Activated naive CD8-positive, alpha-beta T cell treated with anti-CD3 and anti-CD28 coated beads for 36 hours (primary cell): Measurements from ENCODE around the gene DOK3. TPM values are rescaled to one million over a fixed set of nuclear protein-coding genes. Genes with fewer than 3 reads are reported as not detected.

Source experiments
- DNase-seq: peaks from one replicate; pipeline ENCODE4 v3.0.0; 2021
- H3K27ac Mint-ChIP-seq: one replicate; pipeline ENCODE4 v1.8.0; 2022; ENCODE audit warnings: mild to moderate bottlenecking, moderate library complexity, mixed read lengths
- H3K27me3 Mint-ChIP-seq: one replicate; pipeline ENCODE4 v1.8.0; 2022; ENCODE audit warnings: mild to moderate bottlenecking, mixed read lengths
- H3K36me3 Mint-ChIP-seq: one replicate; pipeline ENCODE4 v1.8.0; 2021; ENCODE audit warnings: mild to moderate bottlenecking, mixed read lengths
- H3K4me1 Mint-ChIP-seq: one replicate; pipeline ENCODE4 v1.8.0; 2021; ENCODE audit warnings: mixed read lengths
- H3K4me3 Mint-ChIP-seq: one replicate; pipeline ENCODE4 v1.8.0; 2022; ENCODE audit warnings: mild to moderate bottlenecking, moderate library complexity, mixed read lengths
- H3K9me3 Mint-ChIP-seq: one replicate; pipeline ENCODE4 v1.8.0; 2022; ENCODE audit warnings: mixed read lengths
- total RNA-seq, 2 experiments: library from RNA; stranded (reverse); gene quantifications; one replicate each; pipeline ENCODE4 v1.2.3, GENCODE V29; 2021

The DOK3 gene
- total RNA-seq, 2 experiments from 2014 or later: 8.2 to 8.6 TPM

DNA sequence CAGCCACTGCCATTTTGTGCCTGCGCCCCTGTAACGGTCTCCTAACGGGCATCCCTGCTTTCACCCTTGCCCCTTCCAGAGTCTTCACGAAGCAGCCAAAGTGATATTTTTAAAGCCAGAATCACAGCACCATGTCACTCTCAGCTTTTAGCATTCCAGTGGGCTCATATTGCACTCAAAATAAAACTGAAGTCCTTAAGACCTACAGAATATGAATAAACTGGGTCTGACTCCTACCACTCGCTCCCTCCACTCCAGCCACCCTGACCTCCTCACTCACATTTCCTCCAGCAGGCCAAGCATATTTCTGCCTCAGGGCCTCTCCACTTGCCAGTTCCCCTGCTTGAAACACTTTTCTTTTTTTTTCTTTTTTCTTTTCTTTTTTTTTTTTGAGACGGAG is 9.8 kb downstream of the DOK3 start:
- DNase-seq: no peak
- Mint-ChIP-seq H3K27ac (no peak overlapping the region), H3K9me3 (no peaks in the 10 kb centered on the region), H3K4me3 (no peak overlapping the region), H3K36me3 (no peaks in the 10 kb centered on the region), H3K4me1 (peaks cover 26% of the 10 kb centered on the region), H3K27me3 (peaks cover 13% of the 10 kb centered on the region)

GRCh38 chr5:177498013-177498787 is 11.4 kb downstream of the DOK3 start:
- Mint-ChIP-seq H3K4me3 (peak overlapping the region; percentile 79), H3K4me1 (peaks cover 31% of the 10 kb centered on the region), H3K27me3 (peaks cover 13% of the 10 kb centered on the region), H3K9me3 (no peaks in the 10 kb centered on the region), H3K36me3 (no peaks in the 10 kb centered on the region), H3K27ac (peak overlapping the region; percentile 47)
- DNase-seq: peak; percentile 42

GRCh38 chr5:177497292-177498012 is 12.2 kb downstream of the DOK3 start, which contains the start of gene PDLIM7:
PDLIM7 (minus strand) TSS chr5:177497604; CDS start chr5:177496512, 1,092 bp downstream.
- Mint-ChIP-seq H3K9me3 (no peaks in the 10 kb centered on the region), H3K4me1 (peaks cover 31% of the 10 kb centered on the region), H3K36me3 (no peaks in the 10 kb centered on the region), H3K27ac (peak within 1 kb of the TSS; percentile 47), H3K27me3 (peaks cover 13% of the 10 kb centered on the region), H3K4me3 (peak within 1 kb of the TSS; percentile 79)
- peak; percentile 95 for DNase-seq

DNA sequence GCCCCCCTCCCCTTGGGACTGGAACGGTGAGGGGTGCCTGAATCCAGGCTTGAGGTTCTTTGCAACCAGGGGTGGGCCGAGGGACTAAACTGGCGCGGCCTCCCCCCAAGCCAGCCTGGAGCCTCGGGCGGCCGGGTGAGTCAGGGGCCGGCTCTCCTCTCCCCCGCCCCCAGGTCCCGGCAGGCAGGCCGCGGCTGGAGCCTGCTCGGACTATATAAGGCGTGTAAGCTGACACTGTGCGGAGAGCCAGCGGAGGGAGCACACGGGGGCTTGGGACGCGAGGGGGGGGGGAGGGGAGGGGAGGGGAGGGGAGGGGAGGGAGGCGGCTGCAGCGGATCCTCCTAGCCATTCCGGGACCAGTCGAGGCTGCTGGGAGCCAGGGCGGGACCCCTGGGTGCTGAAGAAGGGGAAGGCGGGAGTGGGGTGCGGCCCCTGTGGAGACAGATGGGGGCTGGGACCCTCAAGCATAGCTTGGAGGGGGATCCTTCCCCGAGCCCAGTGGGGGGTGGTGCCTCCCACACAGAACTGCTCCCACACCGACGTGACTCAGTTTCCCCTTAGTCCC is 12.8 kb downstream of the DOK3 start:
- DNase-seq: peak; percentile 40
- H3K27me3 Mint-ChIP-seq: peaks cover 13% of the 10 kb centered on the region
- H3K27ac Mint-ChIP-seq: no peak overlapping the region
- peaks cover 26% of the 10 kb centered on the region for H3K4me1 Mint-ChIP-seq
- no peaks in the 10 kb centered on the region for H3K9me3 Mint-ChIP-seq
- H3K4me3 Mint-ChIP-seq: peak overlapping the region; percentile 79
- H3K36me3 Mint-ChIP-seq: peaks cover 2% of the 10 kb centered on the region

- Mint-ChIP-seq H3K27me3 (peaks cover 13% of the 10 kb centered on the region), H3K36me3 (peaks cover 3% of the 10 kb centered on the region), H3K9me3 (no peaks in the 10 kb centered on the region), H3K4me1 (peaks cover 26% of the 10 kb centered on the region), H3K4me3 (peak overlapping the region; percentile 79), H3K27ac (no peak overlapping the region)
- DNase-seq: no peak
Measured at GRCh38 chr5:177496070-177496726, 13.4 kb downstream of the DOK3 start.

GRCh38 chr5:177495243-177496060 is 14.2 kb downstream of the DOK3 start:
- Mint-ChIP-seq H3K36me3 (peaks cover 7% of the 10 kb centered on the region), H3K4me3 (peak overlapping the region; percentile 79), H3K27ac (no peak overlapping the region), H3K9me3 (no peaks in the 10 kb centered on the region), H3K4me1 (peaks cover 26% of the 10 kb centered on the region), H3K27me3 (peaks cover 12% of the 10 kb centered on the region)
- DNase-seq: no peak

- Mint-ChIP-seq H3K27me3 (peaks cover 10% of the 10 kb centered on the region), H3K36me3 (peaks cover 9% of the 10 kb centered on the region), H3K4me3 (no peak overlapping the region), H3K27ac (peak overlapping the region; percentile 75), H3K4me1 (peaks cover 26% of the 10 kb centered on the region), H3K9me3 (no peaks in the 10 kb centered on the region)
- no peak for DNase-seq
Measured at GRCh38 chr5:177494346-177495195, 15.1 kb downstream of the DOK3 start.

GRCh38 chr5:177493795-177494345 is 15.8 kb downstream of the DOK3 start:
- Mint-ChIP-seq H3K27me3 (peaks cover 8% of the 10 kb centered on the region), H3K27ac (peak overlapping the region; percentile 75), H3K4me1 (peaks cover 26% of the 10 kb centered on the region), H3K9me3 (no peaks in the 10 kb centered on the region), H3K4me3 (no peak overlapping the region), H3K36me3 (peaks cover 11% of the 10 kb centered on the region)
- DNase-seq: no peak

GRCh38 chr5:177492841-177493240 is 16.8 kb downstream of the DOK3 start:
- peaks cover 11% of the 10 kb centered on the region for H3K36me3 Mint-ChIP-seq
- H3K27me3 Mint-ChIP-seq: no peaks in the 10 kb centered on the region

GRCh38 chr5:177491983-177492746 is 17.5 kb downstream of the DOK3 start:
- peaks cover 15% of the 10 kb centered on the region for H3K36me3 Mint-ChIP-seq
- H3K9me3 Mint-ChIP-seq: no peaks in the 10 kb centered on the region
- no peak overlapping the region for H3K4me3 Mint-ChIP-seq
- H3K27me3 Mint-ChIP-seq: no peaks in the 10 kb centered on the region
- no peak for DNase-seq
- H3K27ac Mint-ChIP-seq: no peak overlapping the region
- peaks cover 16% of the 10 kb centered on the region for H3K4me1 Mint-ChIP-seq

More at GRCh38 chr5:177492841-177493240, 16.8 kb downstream of the DOK3 start:
- Mint-ChIP-seq H3K9me3 (no peaks in the 10 kb centered on the region), H3K4me1 (peaks cover 17% of the 10 kb centered on the region), H3K4me3 (no peak overlapping the region), H3K27ac (no peak overlapping the region)
- no peak for DNase-seq

DNA sequence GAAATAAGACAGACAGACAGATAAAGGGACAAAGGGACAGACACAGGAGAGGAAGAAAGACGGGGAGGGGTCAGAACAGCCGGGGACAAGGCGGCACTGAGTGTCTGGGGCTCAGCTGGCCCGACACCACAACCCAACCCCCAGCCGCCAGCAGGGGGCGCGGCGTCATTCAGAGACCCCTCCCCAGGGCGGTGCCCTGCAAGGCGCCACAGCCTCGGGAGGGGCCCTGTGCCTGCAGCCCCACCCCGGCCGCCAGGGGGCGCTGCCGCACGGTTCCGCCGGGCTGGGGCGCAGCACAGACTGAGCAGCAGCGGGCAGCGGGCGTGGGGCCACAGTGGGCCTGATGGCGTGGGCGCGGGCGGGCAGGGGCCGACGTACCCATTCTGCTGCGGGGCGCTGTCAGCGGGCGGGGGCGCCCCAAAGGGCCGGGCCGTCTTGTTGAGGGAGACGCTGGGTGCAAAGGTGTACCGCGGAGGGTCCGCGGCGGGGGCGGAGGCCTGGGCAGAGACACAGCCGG is 18.1 kb downstream of the DOK3 start:
- Mint-ChIP-seq H3K27ac (no peak overlapping the region), H3K27me3 (no peaks in the 10 kb centered on the region), H3K4me3 (no peak overlapping the region), H3K9me3 (no peaks in the 10 kb centered on the region), H3K4me1 (peaks cover 16% of the 10 kb centered on the region), H3K36me3 (peaks cover 17% of the 10 kb centered on the region)
- DNase-seq: peak; percentile 58

- Mint-ChIP-seq H3K4me3 (no peak overlapping the region), H3K27me3 (no peaks in the 10 kb centered on the region), H3K9me3 (no peaks in the 10 kb centered on the region), H3K4me1 (peaks cover 12% of the 10 kb centered on the region), H3K36me3 (peaks cover 20% of the 10 kb centered on the region), H3K27ac (no peak overlapping the region)
- DNase-seq: no peak
Measured at GRCh38 chr5:177490992-177491391, 18.6 kb downstream of the DOK3 start.
